Vagina (tissue), 2 donors: Measurements from ENCODE around the gene TTI1.

Source experiments
- POLR2A ChIP-seq, 2 donors: fragments of 450-650 bp; IDR thresholded peaks; one replicate each; pipeline ENCODE4 v1.6.1; 2017; ENCODE audit warnings: antibody characterized with exemption in 2 of 2, mild to moderate bottlenecking in 2 of 2, moderate library complexity in 2 of 2
- POLR2AphosphoS5 ChIP-seq, 2 donors: sonication (generic); formaldehyde crosslinking; IDR thresholded peaks; one replicate each; pipeline ENCODE4 v1.9.0; 2017; ENCODE audit warnings: antibody characterized with exemption in 2 of 2, mild to moderate bottlenecking in 2 of 2, low read depth in 1 of 2; ENCODE audit not compliant: insufficient read depth in 1 of 2
- TF ChIP-seq, protein P1 (sequence below), 3 experiments: fragments of 450-650 bp in 2 of 3; fragments of 200-600 bp in 1 of 3; sonication (generic) in 1 of 3; IDR thresholded peaks; one replicate each; pipeline ENCODE4 v1.5.1; 2017 to 2019; ENCODE audit warnings: antibody characterized with exemption in 3 of 3, mild to moderate bottlenecking in 2 of 3, moderate library complexity in 2 of 3

DNA sequence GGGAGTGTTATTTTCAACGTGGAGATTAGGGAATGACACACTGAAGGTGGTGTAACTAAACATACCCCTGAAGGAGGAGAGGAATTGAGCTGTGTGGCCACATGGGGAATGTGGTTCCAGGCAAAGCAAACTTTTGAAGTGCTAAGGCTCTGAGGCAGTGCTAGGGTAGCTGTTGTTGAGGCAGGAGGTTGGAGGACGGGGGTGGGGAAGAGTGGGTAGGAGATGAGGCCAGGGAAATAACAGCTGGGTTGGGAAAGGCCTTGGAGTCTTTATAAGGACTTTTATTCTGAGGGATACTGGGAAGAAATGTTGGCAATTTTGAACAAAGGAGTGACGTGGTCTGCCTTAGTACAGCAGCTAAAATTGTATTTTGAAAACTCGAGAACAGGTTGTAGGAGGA, 13.3 kb upstream of the TTI1 start:
- TF ChIP-seq POLR2A (IDR thresholded peaks at IDR 0.05) = no peak
- TF ChIP-seq, protein P1, sequence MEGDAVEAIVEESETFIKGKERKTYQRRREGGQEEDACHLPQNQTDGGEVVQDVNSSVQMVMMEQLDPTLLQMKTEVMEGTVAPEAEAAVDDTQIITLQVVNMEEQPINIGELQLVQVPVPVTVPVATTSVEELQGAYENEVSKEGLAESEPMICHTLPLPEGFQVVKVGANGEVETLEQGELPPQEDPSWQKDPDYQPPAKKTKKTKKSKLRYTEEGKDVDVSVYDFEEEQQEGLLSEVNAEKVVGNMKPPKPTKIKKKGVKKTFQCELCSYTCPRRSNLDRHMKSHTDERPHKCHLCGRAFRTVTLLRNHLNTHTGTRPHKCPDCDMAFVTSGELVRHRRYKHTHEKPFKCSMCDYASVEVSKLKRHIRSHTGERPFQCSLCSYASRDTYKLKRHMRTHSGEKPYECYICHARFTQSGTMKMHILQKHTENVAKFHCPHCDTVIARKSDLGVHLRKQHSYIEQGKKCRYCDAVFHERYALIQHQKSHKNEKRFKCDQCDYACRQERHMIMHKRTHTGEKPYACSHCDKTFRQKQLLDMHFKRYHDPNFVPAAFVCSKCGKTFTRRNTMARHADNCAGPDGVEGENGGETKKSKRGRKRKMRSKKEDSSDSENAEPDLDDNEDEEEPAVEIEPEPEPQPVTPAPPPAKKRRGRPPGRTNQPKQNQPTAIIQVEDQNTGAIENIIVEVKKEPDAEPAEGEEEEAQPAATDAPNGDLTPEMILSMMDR (IDR thresholded peaks at IDR 0.05) = no peak
- no peak for TF ChIP-seq POLR2AphosphoS5 (IDR thresholded peaks at IDR 0.05; ENCODE audit: insufficient read depth in 1 of 2, low read depth in 1 of 2)
